HCT116 (cell line): ENCODE results near the gene KCNK3. TPM values are rescaled to one million over a fixed set of nuclear protein-coding genes. Genes with fewer than 3 reads are reported as not detected.

Source experiments
- ATAC-seq: fragments of 200-7000 bp; cut with Tn5 transposase; 2 replicates; pipeline ENCODE4 v1.9.1; 2020; ENCODE audit warnings: mild to moderate bottlenecking, moderate library complexity
- BruUV-seq: library from RNA; stranded (reverse); fragments of 400-500 nt; replicated peaks from 2 replicates; lab custom pipeline; 2021; lab: Mats Ljungman, UMichigan
- CTCF ChIA-PET: fragments of 300-600 bp; sonication (Branson Sonifier 250); formaldehyde crosslinking; loops from one replicate; lab custom pipeline; 2021; ENCODE audit warnings: antibody characterized with exemption; lab: Charles Lee
- POLR2A ChIA-PET: fragments of 300-600, 350-600 bp; sonication (Branson Sonifier 250); formaldehyde crosslinking; loops from one replicate; lab custom pipeline; 2021; ENCODE audit warnings: antibody characterized with exemption; lab: Charles Lee
- RAD21 ChIA-PET, 2 experiments: fragments of 300-600 bp; sonication (Branson Sonifier 250); formaldehyde crosslinking; loops; one replicate each; lab custom pipeline; 2023; ENCODE audit warnings: low total read pairs in 2 of 2; ENCODE audit not compliant: uncharacterized antibody in 2 of 2, unreplicated experiment in 2 of 2, low non-redundant PET in 1 of 2; lab: Charles Lee
- DNase-seq: peaks from one replicate; pipeline ENCODE4 v3.0.0-alpha.2; 2010; ENCODE audit warnings: low read depth, low spot score
- H2AFZ ChIP-seq: fragments of 200-600 bp; shearing (Covaris generic), sonication (generic); 2 replicates; pipeline ENCODE4 v1.6.1; 2017; ENCODE audit warnings: low read depth, mixed run types, mixed read lengths, antibody characterized with exemption, low read length; ENCODE audit not compliant: poor library complexity, severe bottlenecking
- H3K27ac ChIP-seq: 2 replicates; pipeline ENCODE4 v1.5.1; 2012; ENCODE audit warnings: low read depth, low read length
- H3K27me3 ChIP-seq: fragments of 200-600 bp; sonication (generic); 2 replicates; pipeline ENCODE4 v1.6.1; 2016; ENCODE audit warnings: mixed run types, low read length, mixed read lengths; ENCODE audit not compliant: insufficient read depth
- H3K36me3 ChIP-seq, 2 experiments: fragments of 200-500 bp in 1 of 2; fragments of 200-600 bp in 1 of 2; sonication (Bioruptor generic) in 1 of 2; sonication (generic) in 1 of 2; 2 replicates each; pipeline versions ENCODE4 v1.5.1 to v1.6.1; 2014 to 2016; ENCODE audit warnings: low read length in 2 of 2, inconsistent platforms in 1 of 2, mixed read lengths in 1 of 2, mixed run types in 1 of 2; ENCODE audit not compliant: insufficient read depth in 2 of 2, control insufficient read depth in 1 of 2
- H3K4me1 ChIP-seq, 2 experiments: fragments of 200-600 bp in 1 of 2; sonication (generic) in 1 of 2; 2 replicates each; pipeline versions ENCODE4 v1.5.1 to v1.6.1; 2012 to 2017; ENCODE audit warnings: low read length in 2 of 2, inconsistent platforms in 1 of 2, mild to moderate bottlenecking in 1 of 2, mixed read lengths in 1 of 2, mixed run types in 1 of 2, moderate library complexity in 1 of 2; ENCODE audit not compliant: insufficient read depth in 2 of 2, control insufficient read depth in 1 of 2
- H3K4me2 ChIP-seq: fragments of 200-600 bp; sonication (generic); 2 replicates; pipeline ENCODE4 v1.6.1; 2017; ENCODE audit warnings: mixed run types, low read length, mixed read lengths
- H3K4me3 ChIP-seq, 2 experiments: fragments of 200-600 bp in 1 of 2; sonication (generic) in 1 of 2; replicated peaks in 1 of 2; 2 replicates each; pipeline ENCODE4 v1.5.1; 2011 to 2016; ENCODE audit warnings: low read length in 2 of 2, control low read depth in 1 of 2, low read depth in 1 of 2, mild to moderate bottlenecking in 1 of 2, mixed read lengths in 1 of 2, mixed run types in 1 of 2
- H3K79me2 ChIP-seq: fragments of 200-600 bp; sonication (generic); 2 replicates; pipeline ENCODE4 v1.6.1; 2017; ENCODE audit warnings: mild to moderate bottlenecking, mixed run types, low read length, moderate library complexity, mixed read lengths; ENCODE audit not compliant: insufficient read depth
- H3K9ac ChIP-seq: fragments of 200-600 bp; sonication (generic); 2 replicates; pipeline ENCODE4 v1.6.1; 2016; ENCODE audit warnings: low read length, mixed read lengths
- H3K9me2 ChIP-seq: fragments of 200-600 bp; sonication (generic), shearing (Covaris generic); 2 replicates; pipeline ENCODE4 v1.6.1; 2017; ENCODE audit warnings: mixed run types, mild to moderate bottlenecking, moderate library complexity; ENCODE audit not compliant: insufficient read depth
- H3K9me3 ChIP-seq, 2 experiments: fragments of 200-500 bp in 1 of 2; fragments of 200-600 bp in 1 of 2; sonication (Bioruptor generic) in 1 of 2; sonication (generic) in 1 of 2; 2 replicates each; pipeline ENCODE4 v1.6.1; 2014 to 2017; ENCODE audit warnings: low read length in 2 of 2, mixed read lengths in 2 of 2, inconsistent platforms in 1 of 2, low read depth in 1 of 2, mild to moderate bottlenecking in 1 of 2, mixed run types in 1 of 2, moderate library complexity in 1 of 2; ENCODE audit not compliant: control insufficient read depth in 1 of 2, insufficient read depth in 1 of 2
- H4K20me1 ChIP-seq: fragments of 200-600 bp; sonication (generic), shearing (Covaris generic); 2 replicates; pipeline ENCODE4 v1.6.1; 2017; ENCODE audit warnings: mixed run types, mild to moderate bottlenecking, moderate library complexity; ENCODE audit not compliant: insufficient read depth
- CBX3 ChIP-seq: IDR thresholded peaks from 2 replicates; pipeline ENCODE4 v1.6.1; 2012; ENCODE audit warnings: low read depth
- CEBPB ChIP-seq: IDR thresholded peaks from 2 replicates; pipeline ENCODE4 v1.6.1; 2012; ENCODE audit warnings: low read depth
- EGR1 ChIP-seq: IDR thresholded peaks from 2 replicates; pipeline ENCODE4 v1.6.1; 2012; ENCODE audit warnings: low read depth
- EZH2 ChIP-seq: fragments of 200-600 bp; sonication (generic); IDR thresholded peaks from 2 replicates; pipeline ENCODE4 v1.6.1; 2017; ENCODE audit warnings: antibody characterized with exemption, mixed run types
- EZH2phosphoT487 ChIP-seq: fragments of 200-600 bp; IDR thresholded peaks from 2 replicates; pipeline ENCODE4 v1.6.1; 2018; ENCODE audit warnings: antibody characterized with exemption, borderline replicate concordance
- FOSL1 ChIP-seq: IDR thresholded peaks from 2 replicates; pipeline ENCODE4 v1.6.1; 2012; ENCODE audit warnings: low read depth
- JUND ChIP-seq: IDR thresholded peaks from 2 replicates; pipeline ENCODE4 v1.6.1; 2012
- POLR2AphosphoS5 ChIP-seq: IDR thresholded peaks from 2 replicates; pipeline ENCODE4 v1.6.1; 2011; ENCODE audit warnings: mild to moderate bottlenecking, low read depth, low read length, moderate library complexity
- RAD21 ChIP-seq: IDR thresholded peaks from 2 replicates; pipeline ENCODE4 v1.6.1; 2012; ENCODE audit warnings: low read depth, mild to moderate bottlenecking
- SIN3A ChIP-seq: IDR thresholded peaks from 2 replicates; pipeline ENCODE4 v1.6.1; 2012; ENCODE audit warnings: low read depth
- SRF ChIP-seq: IDR thresholded peaks from 2 replicates; pipeline ENCODE4 v1.6.1; 2012; ENCODE audit warnings: low read depth
- TCF7L2 ChIP-seq: IDR thresholded peaks from 2 replicates; pipeline ENCODE4 v1.7.0; 2011; ENCODE audit warnings: borderline replicate concordance, inconsistent platforms; ENCODE audit not compliant: insufficient read depth, insufficient read length; ENCODE audit errors: extremely low read depth
- YY1 ChIP-seq: IDR thresholded peaks from 2 replicates; pipeline ENCODE4 v1.6.1; 2011; ENCODE audit warnings: low read length, low read depth, moderate library complexity, mild to moderate bottlenecking; ENCODE audit not compliant: insufficient replicate concordance; ENCODE audit errors: extremely low read depth
- ZFX ChIP-seq: fragments of 450-650 bp; IDR thresholded peaks from 2 replicates; pipeline ENCODE4 v1.6.1; 2017
- ZNF274 ChIP-seq: fragments of 200-500 bp; sonication (Bioruptor generic); IDR thresholded peaks from 2 replicates; pipeline ENCODE4 v1.6.1; 2014; ENCODE audit warnings: mild to moderate bottlenecking, low read depth, low read length, inconsistent platforms
- intact Hi-C: fragments of 100-400 bp; cut with micrococcal nuclease; formaldehyde crosslinking; loops from 2 replicates; pipeline ENCODE4 v1.10.0; 2022
- total RNA-seq: library from RNA; stranded (reverse); gene quantifications from one replicate; pipeline ENCODE4 v1.2.1, GENCODE V29; 2021; ENCODE audit not compliant: unreplicated experiment
- TF ChIP-seq, protein P1 (sequence below): IDR thresholded peaks from 2 replicates; pipeline ENCODE4 v1.6.1; 2012
- TF ChIP-seq, protein P2 (sequence below), 3 experiments: fragments of 200-600 bp in 1 of 3; sonication (generic) in 1 of 3; IDR thresholded peaks in 2 of 3; conservative IDR thresholded peaks in 1 of 3; 2 replicates each; pipeline ENCODE4 v1.5.1; 2012 to 2017; ENCODE audit warnings: low read depth in 2 of 3, low read length in 2 of 3, antibody characterized with exemption in 1 of 3, borderline replicate concordance in 1 of 3, control low read depth in 1 of 3, mild to moderate bottlenecking in 1 of 3, mixed read lengths in 1 of 3, mixed run types in 1 of 3, moderate library complexity in 1 of 3; ENCODE audit not compliant: insufficient read depth in 1 of 3
- TF ChIP-seq, protein P3 (sequence below): IDR thresholded peaks from 2 replicates; pipeline ENCODE4 v1.6.1; 2011; ENCODE audit warnings: mild to moderate bottlenecking, low read length, moderate library complexity; ENCODE audit not compliant: insufficient replicate concordance; ENCODE audit errors: extremely low read depth
- TF ChIP-seq, protein P4 (sequence below): IDR thresholded peaks from 2 replicates; pipeline ENCODE4 v1.6.1; 2012

KCNK3 gene
- total RNA-seq, 1 experiment from 2014 or later: 0.71 TPM

DNA sequence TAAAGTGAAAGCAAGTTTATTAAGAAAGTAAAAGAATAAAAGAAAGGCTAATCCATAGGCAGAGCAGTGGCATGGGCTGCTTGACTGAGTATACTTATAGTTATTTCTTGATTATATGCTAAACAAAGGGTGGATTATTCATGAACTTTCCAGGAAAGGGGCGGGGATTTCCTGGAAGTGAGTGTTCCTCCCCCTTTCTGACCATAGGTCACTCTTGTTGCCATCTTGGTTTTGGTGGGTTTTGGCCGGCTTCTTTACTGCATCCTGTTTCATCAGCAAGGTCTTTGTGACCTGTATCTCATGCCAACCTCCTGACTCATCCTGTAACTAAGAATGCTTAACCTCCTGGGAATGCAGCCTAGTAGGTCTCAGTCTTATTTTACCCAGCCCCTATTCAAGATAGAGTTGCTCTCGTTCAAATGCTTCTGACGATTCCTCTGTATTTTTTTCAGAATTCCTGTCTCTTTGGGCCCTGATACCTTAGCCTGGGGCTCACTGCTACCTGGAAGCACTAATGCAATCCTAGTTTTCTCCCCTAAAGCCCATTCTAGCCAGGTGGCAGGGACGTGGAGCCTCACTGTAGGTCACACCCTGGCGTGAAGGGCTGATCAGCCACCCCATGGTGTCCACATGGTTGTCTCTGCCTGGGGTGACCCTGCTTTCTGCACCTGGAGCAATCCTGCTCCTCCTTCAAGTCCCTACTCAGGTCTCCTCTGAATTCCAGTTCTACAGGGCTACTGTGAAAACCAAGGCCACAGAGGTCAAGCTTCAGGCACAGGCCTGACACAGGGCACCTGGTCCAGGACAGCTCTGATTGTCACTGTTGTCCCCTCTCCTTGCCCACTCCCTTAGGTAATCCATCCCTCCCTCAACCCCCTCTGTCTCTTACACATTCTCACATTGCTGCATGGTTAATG lies 65.6 kb downstream of the KCNK3 start:
- ChIA-PET RAD21 (no interaction called here), POLR2A (interaction anchor here (1.0 kb wide), 1 partner anchor 18 kb away, joined by 3 read pairs; no protein-coding TSS in a partner anchor), CTCF (interaction anchor here (1.5 kb wide), 1 partner anchor 13 kb away, joined by 4 read pairs; no protein-coding TSS in a partner anchor)
- intact Hi-C loops: no loop called here
- H3K9me2 ChIP-seq: no peaks in the 10 kb centered on the region
- H4K20me1 ChIP-seq: no peaks in the 10 kb centered on the region
- no peaks in the 10 kb centered on the region for H3K27me3 ChIP-seq
- peak overlapping the region; percentile 78 for H3K4me2 ChIP-seq
- no peaks in the 10 kb centered on the region for H3K9me3 ChIP-seq
- peaks cover 18 to 45% of the 10 kb centered on the region in 2 experiments for H3K4me1 ChIP-seq
- H3K9ac ChIP-seq: peak overlapping the region; percentile 64
- no peaks in the 10 kb centered on the region for H3K36me3 ChIP-seq
- peak overlapping the region in 1 of 2 experiments; percentile 42; a peak in 2 of 4 replicates for H3K4me3 ChIP-seq
- peak; percentile 95 for DNase-seq
- ATAC-seq: peak; percentile 87
- no peaks in the 10 kb centered on the region for H3K79me2 ChIP-seq
- H3K27ac ChIP-seq: peak overlapping the region; percentile 73
- peak overlapping the region; percentile 77 for H2AFZ ChIP-seq
- BruUV-seq: TSS peak; percentile 100
- TF ChIP-seq TCF7L2 (peak; percentile 63), SIN3A (no peak), EZH2 (no peak), ZNF274 (no peak), CBX3 (no peak), ZFX (peak; percentile 58), POLR2AphosphoS5 (peak; percentile 67), EGR1 (no peak), FOSL1 (no peak), YY1 (peak; percentile 65), JUND (no peak), RAD21 (no peak), SRF (no peak), EZH2phosphoT487 (no peak), CEBPB (no peak)
- TF ChIP-seq, protein P1, sequence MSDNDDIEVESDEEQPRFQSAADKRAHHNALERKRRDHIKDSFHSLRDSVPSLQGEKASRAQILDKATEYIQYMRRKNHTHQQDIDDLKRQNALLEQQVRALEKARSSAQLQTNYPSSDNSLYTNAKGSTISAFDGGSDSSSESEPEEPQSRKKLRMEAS: no peak
- TF ChIP-seq, protein P2, sequence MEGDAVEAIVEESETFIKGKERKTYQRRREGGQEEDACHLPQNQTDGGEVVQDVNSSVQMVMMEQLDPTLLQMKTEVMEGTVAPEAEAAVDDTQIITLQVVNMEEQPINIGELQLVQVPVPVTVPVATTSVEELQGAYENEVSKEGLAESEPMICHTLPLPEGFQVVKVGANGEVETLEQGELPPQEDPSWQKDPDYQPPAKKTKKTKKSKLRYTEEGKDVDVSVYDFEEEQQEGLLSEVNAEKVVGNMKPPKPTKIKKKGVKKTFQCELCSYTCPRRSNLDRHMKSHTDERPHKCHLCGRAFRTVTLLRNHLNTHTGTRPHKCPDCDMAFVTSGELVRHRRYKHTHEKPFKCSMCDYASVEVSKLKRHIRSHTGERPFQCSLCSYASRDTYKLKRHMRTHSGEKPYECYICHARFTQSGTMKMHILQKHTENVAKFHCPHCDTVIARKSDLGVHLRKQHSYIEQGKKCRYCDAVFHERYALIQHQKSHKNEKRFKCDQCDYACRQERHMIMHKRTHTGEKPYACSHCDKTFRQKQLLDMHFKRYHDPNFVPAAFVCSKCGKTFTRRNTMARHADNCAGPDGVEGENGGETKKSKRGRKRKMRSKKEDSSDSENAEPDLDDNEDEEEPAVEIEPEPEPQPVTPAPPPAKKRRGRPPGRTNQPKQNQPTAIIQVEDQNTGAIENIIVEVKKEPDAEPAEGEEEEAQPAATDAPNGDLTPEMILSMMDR (IDR thresholded peaks at IDR 0.05 in 2 of 3, conservative IDR thresholded peaks at IDR 0.05 in 1 of 3; ENCODE audit: borderline replicate concordance in 1 of 3, insufficient read depth in 1 of 3, low read depth in 2 of 3, low read length in 2 of 3): no peak
- TF ChIP-seq, protein P3, sequence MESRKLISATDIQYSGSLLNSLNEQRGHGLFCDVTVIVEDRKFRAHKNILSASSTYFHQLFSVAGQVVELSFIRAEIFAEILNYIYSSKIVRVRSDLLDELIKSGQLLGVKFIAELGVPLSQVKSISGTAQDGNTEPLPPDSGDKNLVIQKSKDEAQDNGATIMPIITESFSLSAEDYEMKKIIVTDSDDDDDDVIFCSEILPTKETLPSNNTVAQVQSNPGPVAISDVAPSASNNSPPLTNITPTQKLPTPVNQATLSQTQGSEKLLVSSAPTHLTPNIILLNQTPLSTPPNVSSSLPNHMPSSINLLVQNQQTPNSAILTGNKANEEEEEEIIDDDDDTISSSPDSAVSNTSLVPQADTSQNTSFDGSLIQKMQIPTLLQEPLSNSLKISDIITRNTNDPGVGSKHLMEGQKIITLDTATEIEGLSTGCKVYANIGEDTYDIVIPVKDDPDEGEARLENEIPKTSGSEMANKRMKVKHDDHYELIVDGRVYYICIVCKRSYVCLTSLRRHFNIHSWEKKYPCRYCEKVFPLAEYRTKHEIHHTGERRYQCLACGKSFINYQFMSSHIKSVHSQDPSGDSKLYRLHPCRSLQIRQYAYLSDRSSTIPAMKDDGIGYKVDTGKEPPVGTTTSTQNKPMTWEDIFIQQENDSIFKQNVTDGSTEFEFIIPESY: no peak
- TF ChIP-seq, protein P4, sequence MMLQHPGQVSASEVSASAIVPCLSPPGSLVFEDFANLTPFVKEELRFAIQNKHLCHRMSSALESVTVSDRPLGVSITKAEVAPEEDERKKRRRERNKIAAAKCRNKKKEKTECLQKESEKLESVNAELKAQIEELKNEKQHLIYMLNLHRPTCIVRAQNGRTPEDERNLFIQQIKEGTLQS: no peak
